Ovary (tissue), 9 donors: Measurements from ENCODE around the gene PPP1CA. TPM values are rescaled to one million over a fixed set of nuclear protein-coding genes. Genes with fewer than 3 reads are reported as not detected.
A peak's percentile ranks its signal among the peaks of the same experiment; 100 is the strongest.

ENCODE experiments used
- DNase-seq, 5 donors: peaks; one replicate each; pipeline ENCODE4 v3.0.0-alpha.2; 2019 to 2020
- H3K27ac ChIP-seq, 2 donors: fragments of 200-600 bp; one replicate each; pipeline versions ENCODE4 v1.5.1 to v1.8.0; 2019 to 2022
- H3K27me3 ChIP-seq: fragments of 200-600 bp; one replicate; pipeline ENCODE4 v1.8.0; 2022
- H3K36me3 ChIP-seq: fragments of 200-600 bp; sonication (generic); one replicate; pipeline ENCODE4 v1.5.1; 2019
- H3K4me1 ChIP-seq: one replicate; pipeline ENCODE4 v1.8.1; 2013; ENCODE audit warnings: mild to moderate bottlenecking, moderate library complexity; ENCODE audit not compliant: insufficient read depth
- H3K4me3 ChIP-seq: fragments of 200-600 bp; sonication (generic); one replicate; pipeline ENCODE4 v1.5.1; 2017
- H3K9me3 ChIP-seq, 2 donors: fragments of 200-600 bp in 1 of 2; sonication (generic) in 1 of 2; one replicate each; pipeline versions ENCODE4 v1.5.1 to v1.8.1; 2013 to 2019; ENCODE audit warnings: mild to moderate bottlenecking in 1 of 2, moderate library complexity in 1 of 2
- EP300 ChIP-seq: sonication (generic); formaldehyde crosslinking; IDR thresholded peaks from one replicate; pipeline ENCODE4 v1.6.1; 2017; ENCODE audit warnings: antibody characterized with exemption
- POLR2A ChIP-seq: fragments of 450-650 bp; IDR thresholded peaks from one replicate; pipeline ENCODE4 v1.6.1; 2017; ENCODE audit warnings: antibody characterized with exemption, mild to moderate bottlenecking, moderate library complexity
- WGBS, 3 donors: extraction: QIAGEN DNeasy Blood & Tissue Kit in 1 of 3; methylation state at CpG; one replicate each; pipeline versions ENCODE4 v1.1.5 to v1.1.7; 2013 to 2017; 5-methylcytosine and 5-hydroxymethylcytosine counted together
- intact Hi-C, 4 donors: fragments of 100-400 bp; cut with DNase I; formaldehyde crosslinking; loops; one replicate each; pipeline versions ENCODE4 v1.11.0 to v1.15.1; 2022 to 2023
- polyA plus RNA-seq, 2 donors: library from polyadenylated mRNA; stranded (reverse); fragments of 200-250 nt in 1 of 2; fragments of 350-450 nt in 1 of 2; fragmentation: Illumina TruSeq in 1 of 2; extraction: RNeasy Lipid Tissue Mini Kit (QIAGEN cat#74804) in 1 of 2; gene quantifications; one replicate each; pipeline ENCODE4 v1.2.3, GENCODE V29; 2013 to 2014
- total RNA-seq, 7 donors: library from RNA; depleted of rRNA in 2 of 7; stranded (reverse); fragments of >200 nt in 2 of 7; fragmentation: NEBNext Ultra II Directional in 3 of 7; extraction: Animal tissue kit (Norgen Biotek cat#: 25700) in 3 of 7; gene quantifications; one replicate each; pipeline versions ENCODE4 v1.1.0 to v1.2.4, GENCODE V29; 2016 to 2023
- TF ChIP-seq, protein P1 (sequence below), 3 donors: fragments of 450-650 bp in 2 of 3; fragments of 200-600 bp in 1 of 3; IDR thresholded peaks; one replicate each; pipeline versions ENCODE4 v1.5.1 to v1.8.0; 2016 to 2022; ENCODE audit warnings: antibody characterized with exemption in 3 of 3, mild to moderate bottlenecking in 1 of 3
- donor health status: DM: no; HTN: no; CAD: no; lungs with moderate emphysema.
- donor health status: DM: no; HTN: no; CAD: no.
- donor health status: Bipolar disorder and iron deficiency.
- donor health status: DM: yes; HTN: yes; CAD: no.
- donor health status: DM: no; HTN: no; CAD: no.
- donor health status: DM: yes; HTN: yes; CAD: no.

Gene PPP1CA
- total and polyA plus RNA-seq, 9 donors, result 32.2 to 86.9 (median 54.9) TPM

DNA sequence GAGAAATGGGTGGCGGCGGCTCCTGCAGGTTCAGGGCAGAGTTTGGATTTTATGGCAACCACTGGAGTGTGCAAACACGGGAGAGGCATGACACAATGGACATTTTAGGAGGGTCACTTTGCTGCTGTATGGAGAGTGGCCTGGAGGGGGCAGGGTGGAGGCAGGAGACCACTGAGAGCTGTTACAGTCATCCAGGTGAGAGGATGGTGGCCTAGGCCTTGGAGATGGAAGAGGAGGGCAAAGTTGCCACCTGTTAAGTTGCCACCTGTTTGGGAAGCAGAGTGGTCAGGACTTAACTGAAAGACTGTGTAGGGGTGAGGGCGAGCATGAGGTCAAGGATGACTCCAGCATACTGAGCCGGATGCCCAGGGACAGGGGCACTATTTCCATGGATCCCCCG is 12.2 kb downstream of the PPP1CA start:
- intact Hi-C loops, result loop anchor here in 1 of 4 donors (5.0 kb wide), 1 partner anchor 37 kb away; the partner anchor contains the start of gene POLD4
- no peaks in the 10 kb centered on the region for H3K27me3 ChIP-seq
- no peak overlapping the region for H3K27ac ChIP-seq
- H3K4me1 ChIP-seq, result peaks cover 3% of the 10 kb centered on the region
- no peak for DNase-seq
- no peak overlapping the region for H3K4me3 ChIP-seq
- no peaks in the 10 kb centered on the region for H3K9me3 ChIP-seq
- TF ChIP-seq EP300, result no peak
- TF ChIP-seq, protein P1, sequence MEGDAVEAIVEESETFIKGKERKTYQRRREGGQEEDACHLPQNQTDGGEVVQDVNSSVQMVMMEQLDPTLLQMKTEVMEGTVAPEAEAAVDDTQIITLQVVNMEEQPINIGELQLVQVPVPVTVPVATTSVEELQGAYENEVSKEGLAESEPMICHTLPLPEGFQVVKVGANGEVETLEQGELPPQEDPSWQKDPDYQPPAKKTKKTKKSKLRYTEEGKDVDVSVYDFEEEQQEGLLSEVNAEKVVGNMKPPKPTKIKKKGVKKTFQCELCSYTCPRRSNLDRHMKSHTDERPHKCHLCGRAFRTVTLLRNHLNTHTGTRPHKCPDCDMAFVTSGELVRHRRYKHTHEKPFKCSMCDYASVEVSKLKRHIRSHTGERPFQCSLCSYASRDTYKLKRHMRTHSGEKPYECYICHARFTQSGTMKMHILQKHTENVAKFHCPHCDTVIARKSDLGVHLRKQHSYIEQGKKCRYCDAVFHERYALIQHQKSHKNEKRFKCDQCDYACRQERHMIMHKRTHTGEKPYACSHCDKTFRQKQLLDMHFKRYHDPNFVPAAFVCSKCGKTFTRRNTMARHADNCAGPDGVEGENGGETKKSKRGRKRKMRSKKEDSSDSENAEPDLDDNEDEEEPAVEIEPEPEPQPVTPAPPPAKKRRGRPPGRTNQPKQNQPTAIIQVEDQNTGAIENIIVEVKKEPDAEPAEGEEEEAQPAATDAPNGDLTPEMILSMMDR (IDR thresholded peaks at IDR 0.05), result peak in 1 of 3 donors; percentile 17
- TF ChIP-seq POLR2A, result no peak
- WGBS, 3 donors, result 58 to 69% (median 65%) methylated on average over 6 of the region's 6 CpGs
- no peaks in the 10 kb centered on the region for H3K36me3 ChIP-seq

DNA sequence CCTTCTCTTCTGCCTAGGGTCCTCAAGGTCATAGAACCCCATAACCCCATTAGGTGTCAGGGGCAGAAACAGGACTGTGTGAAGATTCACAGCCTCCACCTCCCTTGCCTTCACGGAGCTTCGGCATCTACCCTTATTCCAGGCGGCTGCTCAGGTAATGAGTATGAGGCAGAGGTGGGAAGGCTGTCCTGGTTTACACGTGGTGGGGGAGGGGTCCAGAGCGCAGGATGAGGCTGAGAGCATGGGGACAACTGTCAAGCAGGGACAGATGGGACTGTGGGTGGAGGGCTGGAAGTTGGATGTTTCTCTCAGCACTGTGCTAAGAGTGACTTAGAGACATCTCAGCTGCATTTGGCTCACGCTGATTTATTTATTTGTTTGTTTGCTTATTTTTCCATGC is 14.1 kb downstream of the PPP1CA start:
- WGBS, 3 donors, result 50 to 63% (median 62%) methylated on average over 6 of the region's 6 CpGs
- H3K27me3 ChIP-seq, result no peaks in the 10 kb centered on the region
- DNase-seq, result no peak

DNA sequence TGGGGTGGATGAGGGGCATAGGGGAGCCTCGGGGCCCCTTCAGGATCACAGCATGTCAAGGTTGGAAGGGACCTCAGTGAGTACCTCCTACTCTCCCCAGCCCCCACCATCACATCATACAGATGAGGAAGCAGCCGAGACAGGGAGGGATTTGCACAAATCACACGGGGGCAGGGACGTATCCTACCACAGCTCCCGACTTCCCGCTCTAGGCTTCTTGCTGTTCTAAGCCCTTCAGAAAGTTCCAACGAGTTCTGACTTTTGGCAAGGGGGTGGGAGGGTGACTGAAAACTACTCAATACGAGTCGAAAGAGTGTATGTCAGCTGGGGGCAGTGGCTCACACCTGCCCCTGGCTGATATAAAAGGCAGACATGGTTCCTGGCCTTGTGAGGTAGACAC is 14.6 kb downstream of the PPP1CA start:
- no peak for TF ChIP-seq EP300
- TF ChIP-seq, protein P1 (IDR thresholded peaks at IDR 0.05), result no peak
- no peak for TF ChIP-seq POLR2A
- DNase-seq, result no peak
- intact Hi-C loops, result loop anchor here in 1 of 4 donors (5.0 kb wide), 1 partner anchor 35 kb away; the partner anchor contains the start of gene POLD4
- Histone ChIP-seq H3K4me1 (no peaks in the 10 kb centered on the region), H3K27ac (no peak overlapping the region), H3K4me3 (no peak overlapping the region), H3K9me3 (no peaks in the 10 kb centered on the region), H3K36me3 (no peaks in the 10 kb centered on the region), H3K27me3 (no peaks in the 10 kb centered on the region)
- 18 to 27% (median 24%) methylated on average over 9 of the region's 9 CpGs for WGBS, 3 donors

More for the DNA sequence above, 14.1 kb downstream of the PPP1CA start:
- Histone ChIP-seq H3K4me1 (peaks cover 3% of the 10 kb centered on the region), H3K36me3 (no peaks in the 10 kb centered on the region), H3K4me3 (no peak overlapping the region), H3K27ac (no peak overlapping the region), H3K9me3 (no peaks in the 10 kb centered on the region)
- TF ChIP-seq POLR2A (no peak), EP300 (no peak)
- TF ChIP-seq, protein P1 (IDR thresholded peaks at IDR 0.05), result no peak
- intact Hi-C loops, result loop anchor here in 1 of 4 donors (5.0 kb wide), 1 partner anchor 35 kb away; the partner anchor contains the start of gene POLD4

DNA sequence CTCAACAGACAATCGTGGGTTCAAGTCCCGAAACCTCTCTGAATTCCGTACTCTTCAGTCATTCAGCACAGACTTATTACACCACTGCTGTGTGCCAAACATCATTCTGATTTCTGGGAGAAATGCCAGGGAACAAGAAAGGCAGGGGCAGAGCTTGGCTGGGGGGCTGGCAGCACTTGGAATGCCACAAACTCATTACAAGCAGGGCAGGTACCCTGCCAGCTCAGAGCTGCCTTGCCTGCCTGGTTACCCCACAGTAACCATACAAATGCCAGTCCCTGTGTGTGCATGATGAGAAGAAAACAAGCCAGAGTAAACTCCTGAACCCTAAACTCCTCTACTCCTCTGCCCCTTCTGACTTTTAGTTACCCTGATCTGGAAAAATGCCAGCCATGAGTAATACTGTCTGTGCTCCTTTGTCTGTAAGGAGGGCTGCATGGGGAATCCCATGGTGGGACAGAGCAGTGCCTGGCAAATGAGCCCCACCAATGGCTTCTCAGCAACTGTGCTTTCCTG is 16.7 kb downstream of the PPP1CA start:
- Histone ChIP-seq H3K36me3 (no peaks in the 10 kb centered on the region), H3K27me3 (no peaks in the 10 kb centered on the region), H3K4me1 (no peaks in the 10 kb centered on the region), H3K9me3 (no peaks in the 10 kb centered on the region), H3K4me3 (no peak overlapping the region), H3K27ac (no peak overlapping the region)
- peak in 1 of 5 donors; percentile 6 for DNase-seq
- intact Hi-C loops, result loop anchor here in 3 of 4 donors (5.0 kb wide), 3 partner anchors 33 to 123 kb away; partner anchors contain the start of gene POLD4 (in 1 of the 3)
- TF ChIP-seq POLR2A, result no peak
- TF ChIP-seq, protein P1 (IDR thresholded peaks at IDR 0.05), result no peak
- TF ChIP-seq EP300, result no peak
- 52 to 75% (median 73%) methylated on average over 3 of the region's 3 CpGs for WGBS, 3 donors
